ENCODE measurements around the gene SOHLH1. TPM values are rescaled to one million over a fixed set of nuclear protein-coding genes. Genes with fewer than 3 reads are reported as not detected.

Gene SOHLH1
- polyA plus RNA-seq, result not detected
- long read RNA-seq, donor 1, result 0 reads
- long read RNA-seq, donor 2, result 0 reads
- long read RNA-seq, donor 3, result 0 reads
- long read RNA-seq, donor 4, result 0 reads
- long read RNA-seq, donor 5, result 0 reads
- long read RNA-seq, donor 6, result 0 reads
- long read RNA-seq, donor 7, result 0 reads
- long read RNA-seq, donor 8, result 0 reads
- long read RNA-seq, donor 9, result 0 reads
- long read RNA-seq, donor 10, result 0 reads
- long read RNA-seq, donor 11, result 0 reads

- Histone ChIP-seq H3K27ac (ENCODE audit: low read length) (no peak within 1 kb of the TSS), H3K9me3 (ENCODE audit: control insufficient read depth, low read depth, low read length) (no peaks in the 10 kb centered on the region), H3K4me3 (ENCODE audit: low read length) (no peak within 1 kb of the TSS), H3K36me3 (ENCODE audit: control insufficient read depth, insufficient read depth, low read length) (no peaks in the 10 kb centered on the region), H3K27me3 (ENCODE audit: control insufficient read depth, insufficient read depth, low read length) (peaks cover 23% of the 10 kb centered on the region), H3K4me1 (ENCODE audit: control insufficient read depth, insufficient read depth, low read length) (no peaks in the 10 kb centered on the region)
- DNase-seq, result no peak
- no CpG with 5 or more reads among the region's 30 CpGs for WGBS (ENCODE audit: insufficient coverage, low lambda C conversion rate)
These were observed at the start of gene SOHLH1 for GRCh38 chr9:135699440-135699839. Gene SOHLH1, minus strand, starts transcription at chr9:135699481. Its CDS starts 14 bp downstream, at chr9:135699467.

- Histone ChIP-seq H3K9me3 (ENCODE audit: control insufficient read depth, low read depth, low read length) (no peaks in the 10 kb centered on the region), H3K27me3 (ENCODE audit: control insufficient read depth, insufficient read depth, low read length) (no peaks in the 10 kb centered on the region), H3K4me3 (ENCODE audit: low read length) (no peak overlapping the region), H3K27ac (ENCODE audit: low read length) (no peak overlapping the region), H3K36me3 (ENCODE audit: control insufficient read depth, insufficient read depth, low read length) (no peaks in the 10 kb centered on the region), H3K4me1 (ENCODE audit: control insufficient read depth, insufficient read depth, low read length) (no peaks in the 10 kb centered on the region)
- WGBS (ENCODE audit: insufficient coverage, low lambda C conversion rate), result no CpG with 5 or more reads among the region's 16 CpGs
- no peak for DNase-seq
These were observed 49.4 kb upstream of the SOHLH1 start for GRCh38 chr9:135748676-135749075.

- no peaks in the 10 kb centered on the region for H3K27me3 ChIP-seq (ENCODE audit: control insufficient read depth, insufficient read depth, low read length)
- no peaks in the 10 kb centered on the region for H3K9me3 ChIP-seq (ENCODE audit: control insufficient read depth, low read depth, low read length)
- no peaks in the 10 kb centered on the region for H3K4me1 ChIP-seq (ENCODE audit: control insufficient read depth, insufficient read depth, low read length)
- H3K4me3 ChIP-seq (ENCODE audit: low read length), result no peak overlapping the region
- no peak overlapping the region for H3K27ac ChIP-seq (ENCODE audit: low read length)
- no peaks in the 10 kb centered on the region for H3K36me3 ChIP-seq (ENCODE audit: control insufficient read depth, insufficient read depth, low read length)
- no CpG with 5 or more reads among the region's 13 CpGs for WGBS (ENCODE audit: insufficient coverage, low lambda C conversion rate)
- no peak for DNase-seq
These were observed 48.0 kb upstream of the SOHLH1 start for GRCh38 chr9:135747311-135747710.

- Histone ChIP-seq H3K36me3 (ENCODE audit: control insufficient read depth, insufficient read depth, low read length) (no peaks in the 10 kb centered on the region), H3K9me3 (ENCODE audit: control insufficient read depth, low read depth, low read length) (no peaks in the 10 kb centered on the region), H3K27me3 (ENCODE audit: control insufficient read depth, insufficient read depth, low read length) (no peaks in the 10 kb centered on the region), H3K4me1 (ENCODE audit: control insufficient read depth, insufficient read depth, low read length) (no peaks in the 10 kb centered on the region), H3K4me3 (ENCODE audit: low read length) (no peak overlapping the region), H3K27ac (ENCODE audit: low read length) (no peak overlapping the region)
- no CpG with 5 or more reads among the region's 9 CpGs for WGBS (ENCODE audit: insufficient coverage, low lambda C conversion rate)
- no peak for DNase-seq
These were observed 47.3 kb upstream of the SOHLH1 start for GRCh38 chr9:135746565-135746964.

GRCh38 chr9:135745686-135746324, 46.5 kb upstream of the SOHLH1 start:
- H3K4me3 ChIP-seq (ENCODE audit: low read length), result no peak overlapping the region
- 80% methylated on average over 1 of the region's 24 CpGs for WGBS (ENCODE audit: insufficient coverage, low lambda C conversion rate)
- no peak overlapping the region for H3K27ac ChIP-seq (ENCODE audit: low read length)
- no peak for DNase-seq
- H3K9me3 ChIP-seq (ENCODE audit: control insufficient read depth, low read depth, low read length), result no peaks in the 10 kb centered on the region
- no peaks in the 10 kb centered on the region for H3K27me3 ChIP-seq (ENCODE audit: control insufficient read depth, insufficient read depth, low read length)
- H3K4me1 ChIP-seq (ENCODE audit: control insufficient read depth, insufficient read depth, low read length), result no peaks in the 10 kb centered on the region
- H3K36me3 ChIP-seq (ENCODE audit: control insufficient read depth, insufficient read depth, low read length), result no peaks in the 10 kb centered on the region

- no peak overlapping the region for H3K4me3 ChIP-seq (ENCODE audit: low read length)
- no peaks in the 10 kb centered on the region for H3K9me3 ChIP-seq (ENCODE audit: control insufficient read depth, low read depth, low read length)
- H3K27ac ChIP-seq (ENCODE audit: low read length), result no peak overlapping the region
- H3K36me3 ChIP-seq (ENCODE audit: control insufficient read depth, insufficient read depth, low read length), result no peaks in the 10 kb centered on the region
- DNase-seq, result no peak
- WGBS (ENCODE audit: insufficient coverage, low lambda C conversion rate), result no CpG with 5 or more reads among the region's 21 CpGs
- no peaks in the 10 kb centered on the region for H3K27me3 ChIP-seq (ENCODE audit: control insufficient read depth, insufficient read depth, low read length)
- H3K4me1 ChIP-seq (ENCODE audit: control insufficient read depth, insufficient read depth, low read length), result no peaks in the 10 kb centered on the region
These were observed 45.9 kb upstream of the SOHLH1 start for GRCh38 chr9:135745189-135745588.

- Histone ChIP-seq H3K36me3 (ENCODE audit: control insufficient read depth, insufficient read depth, low read length) (no peaks in the 10 kb centered on the region), H3K4me1 (ENCODE audit: control insufficient read depth, insufficient read depth, low read length) (no peaks in the 10 kb centered on the region), H3K9me3 (ENCODE audit: control insufficient read depth, low read depth, low read length) (no peaks in the 10 kb centered on the region), H3K27me3 (ENCODE audit: control insufficient read depth, insufficient read depth, low read length) (no peaks in the 10 kb centered on the region), H3K27ac (ENCODE audit: low read length) (no peak overlapping the region), H3K4me3 (ENCODE audit: low read length) (no peak overlapping the region)
- WGBS (ENCODE audit: insufficient coverage, low lambda C conversion rate), result no CpG with 5 or more reads among the region's 33 CpGs
- no peak for DNase-seq
These were observed 45.2 kb upstream of the SOHLH1 start for GRCh38 chr9:135744333-135745070.

GRCh38 chr9:135743546-135744332, 44.5 kb upstream of the SOHLH1 start:
- Histone ChIP-seq H3K27me3 (ENCODE audit: control insufficient read depth, insufficient read depth, low read length) (peaks cover under 1% of the 10 kb centered on the region), H3K36me3 (ENCODE audit: control insufficient read depth, insufficient read depth, low read length) (no peaks in the 10 kb centered on the region), H3K4me3 (ENCODE audit: low read length) (no peak overlapping the region), H3K9me3 (ENCODE audit: control insufficient read depth, low read depth, low read length) (no peaks in the 10 kb centered on the region), H3K4me1 (ENCODE audit: control insufficient read depth, insufficient read depth, low read length) (no peaks in the 10 kb centered on the region), H3K27ac (ENCODE audit: low read length) (no peak overlapping the region)
- no CpG with 5 or more reads among the region's 25 CpGs for WGBS (ENCODE audit: insufficient coverage, low lambda C conversion rate)
- no peak for DNase-seq

- no peaks in the 10 kb centered on the region for H3K36me3 ChIP-seq (ENCODE audit: control insufficient read depth, insufficient read depth, low read length)
- no peak overlapping the region for H3K27ac ChIP-seq (ENCODE audit: low read length)
- no peak overlapping the region for H3K4me3 ChIP-seq (ENCODE audit: low read length)
- no CpG with 5 or more reads among the region's 14 CpGs for WGBS (ENCODE audit: insufficient coverage, low lambda C conversion rate)
- H3K9me3 ChIP-seq (ENCODE audit: control insufficient read depth, low read depth, low read length), result no peaks in the 10 kb centered on the region
- DNase-seq, result no peak
- peaks cover 4% of the 10 kb centered on the region for H3K27me3 ChIP-seq (ENCODE audit: control insufficient read depth, insufficient read depth, low read length)
- no peaks in the 10 kb centered on the region for H3K4me1 ChIP-seq (ENCODE audit: control insufficient read depth, insufficient read depth, low read length)
These were observed 43.7 kb upstream of the SOHLH1 start for GRCh38 chr9:135743021-135743420.

All from large intestine (tissue), 12 donors.